KMS-11 (cell line): ENCODE data around the gene UGT1A9.

Experiments
- H2AFZ ChIP-seq: fragments of 200-600 bp; sonication (generic); 2 replicates; pipeline ENCODE4 v1.6.1; 2016; ENCODE audit warnings: antibody characterized with exemption, mixed run types, low read depth
- H3K27ac ChIP-seq: fragments of 200-600 bp; sonication (generic); 2 replicates; pipeline ENCODE4 v1.6.1; 2016; ENCODE audit warnings: mild to moderate bottlenecking, mixed run types
- H3K27me3 ChIP-seq: fragments of 200-600 bp; sonication (generic); 2 replicates; pipeline ENCODE4 v1.6.1; 2017; ENCODE audit warnings: mild to moderate bottlenecking, low read depth, mixed run types, moderate library complexity; ENCODE audit not compliant: insufficient read depth
- H3K36me3 ChIP-seq: fragments of 200-600 bp; sonication (generic); 2 replicates; pipeline ENCODE4 v1.6.1; 2017; ENCODE audit warnings: mild to moderate bottlenecking, mixed run types; ENCODE audit not compliant: insufficient read depth
- H3K4me1 ChIP-seq: fragments of 200-600 bp; sonication (generic); 2 replicates; pipeline ENCODE4 v1.6.1; 2016; ENCODE audit warnings: mild to moderate bottlenecking, low read depth, mixed run types; ENCODE audit not compliant: poor library complexity, severe bottlenecking
- H3K4me2 ChIP-seq: fragments of 200-600 bp; sonication (generic); 2 replicates; pipeline ENCODE4 v1.7.0; 2016; ENCODE audit warnings: mild to moderate bottlenecking, mixed run types
- H3K4me3 ChIP-seq: fragments of 200-600 bp; sonication (generic); IDR thresholded peaks from 2 replicates; pipeline ENCODE4 v1.6.1; 2017; ENCODE audit warnings: low read depth, low read length, mixed read lengths; ENCODE audit not compliant: insufficient read depth
- H3K79me2 ChIP-seq: fragments of 200-600 bp; sonication (generic); 2 replicates; pipeline ENCODE4 v1.6.1; 2016; ENCODE audit warnings: low read depth, mixed run types; ENCODE audit not compliant: insufficient read depth
- H3K9ac ChIP-seq: fragments of 200-600 bp; sonication (generic); 2 replicates; pipeline ENCODE4 v1.6.1; 2016; ENCODE audit warnings: mild to moderate bottlenecking, mixed run types
- H4K20me1 ChIP-seq: fragments of 200-600 bp; sonication (generic); 2 replicates; pipeline ENCODE4 v1.6.1; 2016; ENCODE audit warnings: mild to moderate bottlenecking, mixed run types; ENCODE audit not compliant: insufficient read depth
- TF ChIP-seq, protein P1 (sequence below): fragments of 200-600 bp; sonication (generic); conservative IDR thresholded peaks from 2 replicates; pipeline ENCODE4 v1.6.1; 2017; ENCODE audit warnings: low read depth, mild to moderate bottlenecking, antibody characterized with exemption, low read length, moderate library complexity, mixed read lengths

UGT1A9 gene

DNA sequence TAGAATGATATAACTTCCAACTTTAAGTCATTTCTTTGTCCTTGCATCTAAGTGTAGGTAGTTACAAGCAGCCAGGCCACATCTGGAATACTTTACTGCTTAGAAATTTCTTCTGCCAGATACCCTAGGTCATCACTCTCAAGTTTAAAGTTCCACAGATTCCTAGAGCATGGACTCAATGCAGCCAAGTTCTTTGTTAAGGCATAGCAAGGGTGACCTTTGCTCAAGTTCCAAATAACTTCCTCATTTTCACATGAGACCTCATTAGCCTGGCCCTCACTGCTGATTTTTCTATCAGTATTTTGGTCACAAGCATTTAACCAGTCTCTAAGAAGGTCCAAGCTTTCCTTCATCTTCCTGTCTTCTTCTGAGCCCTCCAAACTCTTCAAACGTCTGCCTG is 7.8 kb upstream of the UGT1A9 start:
- Histone ChIP-seq H3K27me3 (no peaks in the 10 kb centered on the region), H3K27ac (no peak overlapping the region)
- TF ChIP-seq, protein P1, sequence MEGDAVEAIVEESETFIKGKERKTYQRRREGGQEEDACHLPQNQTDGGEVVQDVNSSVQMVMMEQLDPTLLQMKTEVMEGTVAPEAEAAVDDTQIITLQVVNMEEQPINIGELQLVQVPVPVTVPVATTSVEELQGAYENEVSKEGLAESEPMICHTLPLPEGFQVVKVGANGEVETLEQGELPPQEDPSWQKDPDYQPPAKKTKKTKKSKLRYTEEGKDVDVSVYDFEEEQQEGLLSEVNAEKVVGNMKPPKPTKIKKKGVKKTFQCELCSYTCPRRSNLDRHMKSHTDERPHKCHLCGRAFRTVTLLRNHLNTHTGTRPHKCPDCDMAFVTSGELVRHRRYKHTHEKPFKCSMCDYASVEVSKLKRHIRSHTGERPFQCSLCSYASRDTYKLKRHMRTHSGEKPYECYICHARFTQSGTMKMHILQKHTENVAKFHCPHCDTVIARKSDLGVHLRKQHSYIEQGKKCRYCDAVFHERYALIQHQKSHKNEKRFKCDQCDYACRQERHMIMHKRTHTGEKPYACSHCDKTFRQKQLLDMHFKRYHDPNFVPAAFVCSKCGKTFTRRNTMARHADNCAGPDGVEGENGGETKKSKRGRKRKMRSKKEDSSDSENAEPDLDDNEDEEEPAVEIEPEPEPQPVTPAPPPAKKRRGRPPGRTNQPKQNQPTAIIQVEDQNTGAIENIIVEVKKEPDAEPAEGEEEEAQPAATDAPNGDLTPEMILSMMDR, result no peak

DNA sequence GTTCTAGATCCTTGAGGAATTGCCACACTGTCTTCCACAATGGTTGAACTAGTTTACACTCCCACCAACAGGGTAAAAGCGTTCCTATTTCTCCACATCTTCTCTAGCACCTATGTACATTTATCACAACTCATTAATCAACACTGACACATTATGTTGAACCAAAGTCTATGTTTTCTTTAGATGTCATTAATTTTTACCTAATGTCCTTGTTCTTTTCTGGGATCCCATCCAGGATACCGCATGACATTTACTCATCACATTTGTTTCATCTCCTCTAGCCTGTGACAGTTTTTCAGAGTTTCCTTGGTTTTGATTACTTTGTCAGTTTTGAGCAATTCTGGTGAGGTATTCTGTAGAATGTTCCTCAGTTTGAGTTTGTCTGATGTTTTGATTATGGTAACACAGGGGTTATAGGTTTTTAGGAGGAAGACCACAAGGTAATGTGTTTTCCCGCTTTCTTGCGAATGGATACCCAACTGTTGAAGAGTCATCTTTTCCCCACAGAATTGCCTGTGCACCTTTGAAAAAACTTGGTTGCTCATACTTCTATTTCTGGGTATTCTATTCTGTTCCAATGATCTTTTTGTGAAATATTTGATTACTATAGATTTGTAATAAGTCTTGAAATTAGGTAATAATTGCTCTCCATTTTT is 3.0 kb upstream of the UGT1A9 start:
- H4K20me1 ChIP-seq, result no peaks in the 10 kb centered on the region
- no peak overlapping the region for H3K4me3 ChIP-seq
- H2AFZ ChIP-seq, result no peak overlapping the region
- TF ChIP-seq, protein P1, result no peak
- no peaks in the 10 kb centered on the region for H3K79me2 ChIP-seq
- H3K4me1 ChIP-seq, result no peaks in the 10 kb centered on the region
- H3K36me3 ChIP-seq, result no peaks in the 10 kb centered on the region
- no peaks in the 10 kb centered on the region for H3K27me3 ChIP-seq
- no peak overlapping the region for H3K27ac ChIP-seq
- no peak overlapping the region for H3K9ac ChIP-seq
- no peak overlapping the region for H3K4me2 ChIP-seq

More for the DNA sequence above, 7.8 kb upstream of the UGT1A9 start:
- H3K36me3 ChIP-seq, result no peaks in the 10 kb centered on the region
- H3K4me1 ChIP-seq, result no peaks in the 10 kb centered on the region
- no peaks in the 10 kb centered on the region for H3K79me2 ChIP-seq
- no peak overlapping the region for H2AFZ ChIP-seq
- H4K20me1 ChIP-seq, result no peaks in the 10 kb centered on the region
- no peak overlapping the region for H3K4me2 ChIP-seq
- H3K9ac ChIP-seq, result no peak overlapping the region
- H3K4me3 ChIP-seq, result no peak overlapping the region

DNA sequence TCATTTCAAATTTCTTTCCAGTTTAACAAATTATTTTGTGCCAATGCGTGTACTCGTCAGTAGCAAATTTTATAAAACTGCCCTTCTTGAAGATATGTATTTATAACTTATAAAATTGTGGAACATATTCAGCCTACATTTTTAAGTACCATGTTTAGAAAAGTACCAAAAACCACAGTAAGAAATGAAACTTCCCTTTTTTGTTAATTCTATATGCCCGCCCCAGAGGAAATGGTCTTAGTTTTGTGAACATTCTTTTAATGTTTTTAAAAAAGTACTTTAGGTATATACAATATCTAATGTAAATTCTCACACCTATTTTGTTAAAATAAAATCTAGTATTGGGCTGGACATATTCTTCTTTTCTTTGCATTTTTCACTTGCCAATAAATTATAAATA is 1.2 kb downstream of the UGT1A9 start:
- H3K4me3 ChIP-seq, result no peak overlapping the region
- no peak overlapping the region for H3K9ac ChIP-seq
- no peaks in the 10 kb centered on the region for H4K20me1 ChIP-seq
- no peak overlapping the region for H3K27ac ChIP-seq
- no peaks in the 10 kb centered on the region for H3K27me3 ChIP-seq
- no peaks in the 10 kb centered on the region for H3K36me3 ChIP-seq
- H2AFZ ChIP-seq, result no peak overlapping the region
- H3K4me1 ChIP-seq, result no peaks in the 10 kb centered on the region
- TF ChIP-seq, protein P1, result no peak
- no peaks in the 10 kb centered on the region for H3K79me2 ChIP-seq
- H3K4me2 ChIP-seq, result no peak overlapping the region

DNA sequence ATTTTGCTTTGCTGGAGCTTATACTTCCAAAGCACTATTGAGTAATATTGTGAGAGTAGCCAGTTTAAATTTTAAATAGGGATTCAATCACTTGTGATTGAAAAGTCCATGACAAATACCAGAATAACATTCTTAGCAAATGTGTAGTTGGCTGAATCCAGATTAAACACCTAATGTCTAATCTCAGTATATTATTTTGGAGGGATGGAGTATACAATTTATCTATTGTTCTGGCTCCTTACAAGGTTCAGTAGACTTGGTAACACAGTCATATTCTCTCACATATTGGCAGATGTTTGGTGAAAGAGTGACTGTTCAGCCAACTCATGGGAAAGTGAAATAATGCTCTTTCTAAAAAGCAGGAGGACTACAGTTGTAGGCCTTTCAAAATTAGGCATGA is 2.2 kb downstream of the UGT1A9 start:
- Histone ChIP-seq H3K27me3 (no peaks in the 10 kb centered on the region), H4K20me1 (no peaks in the 10 kb centered on the region), H3K4me3 (no peak overlapping the region), H3K9ac (no peak overlapping the region), H3K36me3 (no peaks in the 10 kb centered on the region), H3K79me2 (no peaks in the 10 kb centered on the region), H3K4me2 (no peak overlapping the region), H3K27ac (no peak overlapping the region), H3K4me1 (no peaks in the 10 kb centered on the region), H2AFZ (no peak overlapping the region)
- TF ChIP-seq, protein P1, result no peak
